ENCODE results near the gene GLDN. TPM values are rescaled to one million over a fixed set of nuclear protein-coding genes. Genes with fewer than 3 reads are reported as not detected.

The GLDN gene
- total and polyA plus RNA-seq, 2 of the 4 experiments (the other 2 are of a cell fraction), result under 0.01 TPM; not detected in 1

- no peaks in the 10 kb centered on the region for H3K9me3 ChIP-seq (ENCODE audit: control insufficient read depth, insufficient read depth, low read length)
- no peak overlapping the region for H3K23ac ChIP-seq (ENCODE audit: low read depth, low read length)
- H3K27ac ChIP-seq (ENCODE audit: insufficient read depth, low read length), result no peak overlapping the region
- peaks cover 2% of the 10 kb centered on the region; the same call in 1 of the 2 replicates for H3K27me3 ChIP-seq (ENCODE audit: control insufficient read depth, insufficient read depth, low read length)
- no peak for DNase-seq
- no peak overlapping the region for H3K56ac ChIP-seq (ENCODE audit: extremely low read depth, insufficient read depth, low read length)
- H2BK5ac ChIP-seq (ENCODE audit: low read depth, low read length, poor library complexity, severe bottlenecking), result no peak overlapping the region
- H3K4me1 ChIP-seq (ENCODE audit: control insufficient read depth, insufficient read depth, low read length), result no peaks in the 10 kb centered on the region
- H2BK15ac ChIP-seq (ENCODE audit: low read depth, low read length), result no peak overlapping the region
- in situ Hi-C loops (cut with MboI; ENCODE audit: low sequenced_read_pairs) (no loop called here), intact Hi-C loops (cut with micrococcal nuclease) (no loop called here), dilution Hi-C loops (cut with HindIII; ENCODE audit: low sequenced_read_pairs, unreplicated experiment) (no loop called here)
- ATAC-seq (ENCODE audit: low read depth), result no peak
- no peaks in the 10 kb centered on the region for H3K9me1 ChIP-seq (ENCODE audit: insufficient read depth, low read length)
- no peak overlapping the region for H2AK9ac ChIP-seq (replicated peaks; ENCODE audit: low read depth, low read length, poor library complexity)
- TF ChIP-seq, protein P1, sequence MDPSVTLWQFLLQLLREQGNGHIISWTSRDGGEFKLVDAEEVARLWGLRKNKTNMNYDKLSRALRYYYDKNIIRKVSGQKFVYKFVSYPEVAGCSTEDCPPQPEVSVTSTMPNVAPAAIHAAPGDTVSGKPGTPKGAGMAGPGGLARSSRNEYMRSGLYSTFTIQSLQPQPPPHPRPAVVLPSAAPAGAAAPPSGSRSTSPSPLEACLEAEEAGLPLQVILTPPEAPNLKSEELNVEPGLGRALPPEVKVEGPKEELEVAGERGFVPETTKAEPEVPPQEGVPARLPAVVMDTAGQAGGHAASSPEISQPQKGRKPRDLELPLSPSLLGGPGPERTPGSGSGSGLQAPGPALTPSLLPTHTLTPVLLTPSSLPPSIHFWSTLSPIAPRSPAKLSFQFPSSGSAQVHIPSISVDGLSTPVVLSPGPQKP (IDR thresholded peaks at IDR 0.05; ENCODE audit: borderline replicate concordance, low read depth, low read length), result no peak
- TF ChIP-seq, protein P2, sequence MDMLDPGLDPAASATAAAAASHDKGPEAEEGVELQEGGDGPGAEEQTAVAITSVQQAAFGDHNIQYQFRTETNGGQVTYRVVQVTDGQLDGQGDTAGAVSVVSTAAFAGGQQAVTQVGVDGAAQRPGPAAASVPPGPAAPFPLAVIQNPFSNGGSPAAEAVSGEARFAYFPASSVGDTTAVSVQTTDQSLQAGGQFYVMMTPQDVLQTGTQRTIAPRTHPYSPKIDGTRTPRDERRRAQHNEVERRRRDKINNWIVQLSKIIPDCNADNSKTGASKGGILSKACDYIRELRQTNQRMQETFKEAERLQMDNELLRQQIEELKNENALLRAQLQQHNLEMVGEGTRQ (IDR thresholded peaks at IDR 0.05; ENCODE audit: low read depth, low read length), result no peak
- TF ChIP-seq RFX5 (IDR thresholded peaks at IDR 0.05; ENCODE audit: low read depth, low read length) (no peak), MAFK (IDR thresholded peaks at IDR 0.05; ENCODE audit: low read depth, low read length) (no peak), POLR2A (IDR thresholded peaks at IDR 0.05; ENCODE audit: low read depth, low read length) (no peak), MAZ (IDR thresholded peaks at IDR 0.05; ENCODE audit: borderline replicate concordance, low read depth, low read length) (no peak), NFE2L2 (IDR thresholded peaks at IDR 0.05; ENCODE audit: low read depth, low read length) (no peak), MXI1 (IDR thresholded peaks at IDR 0.05; ENCODE audit: borderline replicate concordance, low read depth, low read length) (no peak), SMC3 (IDR thresholded peaks at IDR 0.05; ENCODE audit: low read depth, low read length) (no peak), BHLHE40 (IDR thresholded peaks at IDR 0.05; ENCODE audit: low read depth, low read length) (no peak)
- TF ChIP-seq, protein P3, sequence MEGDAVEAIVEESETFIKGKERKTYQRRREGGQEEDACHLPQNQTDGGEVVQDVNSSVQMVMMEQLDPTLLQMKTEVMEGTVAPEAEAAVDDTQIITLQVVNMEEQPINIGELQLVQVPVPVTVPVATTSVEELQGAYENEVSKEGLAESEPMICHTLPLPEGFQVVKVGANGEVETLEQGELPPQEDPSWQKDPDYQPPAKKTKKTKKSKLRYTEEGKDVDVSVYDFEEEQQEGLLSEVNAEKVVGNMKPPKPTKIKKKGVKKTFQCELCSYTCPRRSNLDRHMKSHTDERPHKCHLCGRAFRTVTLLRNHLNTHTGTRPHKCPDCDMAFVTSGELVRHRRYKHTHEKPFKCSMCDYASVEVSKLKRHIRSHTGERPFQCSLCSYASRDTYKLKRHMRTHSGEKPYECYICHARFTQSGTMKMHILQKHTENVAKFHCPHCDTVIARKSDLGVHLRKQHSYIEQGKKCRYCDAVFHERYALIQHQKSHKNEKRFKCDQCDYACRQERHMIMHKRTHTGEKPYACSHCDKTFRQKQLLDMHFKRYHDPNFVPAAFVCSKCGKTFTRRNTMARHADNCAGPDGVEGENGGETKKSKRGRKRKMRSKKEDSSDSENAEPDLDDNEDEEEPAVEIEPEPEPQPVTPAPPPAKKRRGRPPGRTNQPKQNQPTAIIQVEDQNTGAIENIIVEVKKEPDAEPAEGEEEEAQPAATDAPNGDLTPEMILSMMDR (conservative IDR thresholded peaks at IDR 0.05; ENCODE audit: low read depth, low read length), result no peak
- no peak overlapping the region for H4K5ac ChIP-seq (ENCODE audit: low read depth, low read length)
- no peak overlapping the region for H3K18ac ChIP-seq (ENCODE audit: low read depth, low read length)
- no peak overlapping the region for H2BK120ac ChIP-seq (ENCODE audit: low read depth, low read length)
- no peak overlapping the region for H3K4ac ChIP-seq (ENCODE audit: low read depth, low read length)
- no CpG with 5 or more reads among the region's 2 CpGs for WGBS, 2 experiments (ENCODE audit: extremely low coverage in 2 of 2, insufficient read length in 1 of 2)
- ChIA-PET POLR2A (ENCODE audit: unreplicated experiment) (no interaction called here), CTCF (no interaction called here)
- no peak overlapping the region for H2BK20ac ChIP-seq (ENCODE audit: low read depth, low read length)
- H3K14ac ChIP-seq (replicated peaks; ENCODE audit: low read depth, low read length), result no peak overlapping the region
- BruUV-seq (replicated peaks), result no TSS peak
- H3K4me3 ChIP-seq (ENCODE audit: insufficient read depth, low read depth, low read length), result no peak overlapping the region
- no peak overlapping the region for H3K4me2 ChIP-seq (ENCODE audit: low read depth, low read length)
- H4K20me1 ChIP-seq (ENCODE audit: insufficient read depth, low read length), result no peaks in the 10 kb centered on the region
- no peak overlapping the region for H3K9ac ChIP-seq (ENCODE audit: low read depth, low read length)
- H4K91ac ChIP-seq (ENCODE audit: insufficient read depth, low read depth, low read length), result no peak overlapping the region
- no peak overlapping the region for H2AFZ ChIP-seq (replicated peaks; ENCODE audit: low read length, poor library complexity)
- no peak overlapping the region for H2AK5ac ChIP-seq (ENCODE audit: low read depth, low read length)
- no peak overlapping the region for H4K8ac ChIP-seq (ENCODE audit: low read depth in 2 of 2, low read length in 2 of 2)
- H3K36me3 ChIP-seq (ENCODE audit: control insufficient read depth, insufficient read depth, low read length), result no peaks in the 10 kb centered on the region
- H3K79me1 ChIP-seq (ENCODE audit: low read depth in 1 of 2, low read length in 2 of 2), result no peaks in the 10 kb centered on the region
Observed at GRCh38 chr15:51438526-51438925, 97.1 kb downstream of the GLDN start.
